GM21619 (cell line): Measurements from ENCODE around the gene TNNI3.
A peak's percentile ranks its signal among the peaks of the same experiment; 100 is the strongest.
"Not testable (repeated sequence)": the region's sequence is repeated elsewhere in the genome, so short reads cannot be mapped to it uniquely, and the experiment has no call there.

Experiments
- ATAC-seq: cut with Tn5 transposase; IDR thresholded peaks from one replicate; pipeline ENCODE4 v1.9.1; 2021; ENCODE audit not compliant: unreplicated experiment

Gene TNNI3

GRCh38 chr19:55157064-55157908, at the start of gene TNNI3:
TNNI3 (minus strand) TSS chr19:55157732; CDS start chr19:55157589, 143 bp downstream.
- no peak for ATAC-seq

GRCh38 chr19:55206664-55207500, 49.4 kb upstream of the TNNI3 start:
- no peak for ATAC-seq

DNA sequence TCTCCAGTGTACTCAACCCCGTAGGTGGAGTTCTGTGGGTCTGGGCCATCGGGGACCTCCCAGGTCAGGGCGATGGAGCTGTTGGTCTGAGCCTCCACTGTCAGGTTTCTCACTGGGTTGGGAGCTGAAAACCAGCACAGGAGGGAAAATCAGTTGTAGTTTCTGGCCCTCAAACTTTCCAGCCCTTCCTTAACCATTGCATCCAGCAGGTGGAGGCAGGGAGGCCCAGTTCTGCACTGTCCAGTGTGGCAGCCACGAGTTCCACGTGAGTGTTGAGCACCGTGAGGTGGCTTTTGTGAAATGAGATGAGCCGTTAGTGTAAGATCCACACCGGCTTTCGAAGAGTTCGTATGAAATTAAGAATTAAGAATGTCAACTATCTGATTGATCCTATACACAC, 44.7 kb upstream of the TNNI3 start:
- not testable (repeated sequence) for ATAC-seq

- no peak for ATAC-seq
Measured at GRCh38 chr19:55199620-55200204, 42.2 kb upstream of the TNNI3 start.

DNA sequence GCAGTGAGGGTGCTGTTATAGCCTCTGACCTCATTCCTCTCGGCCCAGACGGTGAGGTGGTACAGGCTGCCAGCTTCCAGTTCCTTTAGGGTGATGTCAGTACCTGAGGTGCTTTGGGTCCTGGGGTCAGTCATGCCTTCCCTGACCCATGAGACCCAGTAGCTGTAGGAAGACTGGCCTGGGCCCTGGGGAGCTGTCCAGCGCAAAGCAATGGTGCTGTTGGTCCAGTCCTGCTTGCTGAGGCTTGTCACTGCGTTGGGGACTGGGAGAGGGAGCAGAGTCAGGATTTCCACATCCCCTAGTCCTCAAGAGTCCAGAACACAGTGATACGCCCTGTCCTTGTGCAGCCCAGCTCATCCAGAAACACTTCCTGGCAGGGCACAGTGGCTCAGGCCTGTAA, 41.1 kb upstream of the TNNI3 start:
- ATAC-seq = no peak

DNA sequence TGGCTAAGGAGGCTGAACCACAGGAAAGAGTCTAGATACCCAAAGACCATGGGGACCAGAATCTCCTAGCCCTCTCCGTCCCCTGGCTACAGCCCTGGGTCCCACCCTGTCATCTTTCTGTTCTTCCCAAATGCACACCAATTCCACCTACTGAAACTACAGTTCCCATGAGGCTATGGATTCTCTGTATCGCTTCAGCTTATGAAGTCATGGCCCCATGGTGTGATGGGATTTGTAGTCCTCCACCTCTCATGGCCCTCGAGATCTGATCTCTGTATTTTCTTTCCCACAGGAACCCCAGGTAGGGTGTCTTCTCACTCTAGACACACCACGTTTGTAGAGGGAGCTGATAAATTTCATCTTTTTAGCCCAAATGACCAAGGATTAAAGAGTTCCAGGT, 40.0 kb upstream of the TNNI3 start:
- no peak for ATAC-seq

DNA sequence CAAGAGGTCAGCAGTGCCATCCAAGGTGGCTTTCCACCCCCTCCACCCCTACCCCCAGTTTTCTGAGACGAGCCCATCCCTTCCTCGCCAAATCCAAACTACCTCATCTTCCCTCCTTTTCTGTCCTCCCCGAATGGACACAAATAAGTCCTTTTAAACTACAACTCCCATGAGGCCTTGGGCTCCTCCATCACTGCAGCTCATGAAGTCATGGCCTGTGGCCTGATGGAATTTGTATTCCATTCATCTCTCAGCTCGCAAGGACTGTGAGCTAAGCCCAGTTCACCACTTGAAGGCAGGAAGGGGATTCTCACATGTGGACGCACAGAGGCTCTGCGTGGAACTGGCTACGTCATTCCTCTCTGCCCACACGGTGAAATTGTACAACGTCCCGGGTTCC, 39.3 kb upstream of the TNNI3 start:
- ATAC-seq = no peak

DNA sequence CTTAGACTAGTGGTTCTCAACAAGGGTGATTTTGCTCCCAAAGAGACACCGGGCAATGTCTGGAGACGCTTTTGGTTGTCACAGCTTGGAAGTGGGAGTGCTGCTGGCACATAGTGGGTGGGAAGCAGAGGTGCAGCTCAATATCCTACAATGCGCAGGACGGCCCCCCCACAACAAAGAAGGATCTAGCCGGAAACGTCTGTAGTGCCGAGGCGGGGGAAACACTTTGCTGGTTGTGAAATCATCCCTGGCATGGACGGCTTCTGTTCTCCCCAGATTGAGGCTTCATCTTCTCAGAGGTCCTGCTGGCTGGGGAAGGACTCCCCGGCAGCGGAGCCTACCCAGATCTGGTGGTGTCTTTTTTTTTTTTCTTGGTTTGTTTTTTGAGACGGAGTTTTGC, 35.9 kb upstream of the TNNI3 start:
- ATAC-seq = no peak

DNA sequence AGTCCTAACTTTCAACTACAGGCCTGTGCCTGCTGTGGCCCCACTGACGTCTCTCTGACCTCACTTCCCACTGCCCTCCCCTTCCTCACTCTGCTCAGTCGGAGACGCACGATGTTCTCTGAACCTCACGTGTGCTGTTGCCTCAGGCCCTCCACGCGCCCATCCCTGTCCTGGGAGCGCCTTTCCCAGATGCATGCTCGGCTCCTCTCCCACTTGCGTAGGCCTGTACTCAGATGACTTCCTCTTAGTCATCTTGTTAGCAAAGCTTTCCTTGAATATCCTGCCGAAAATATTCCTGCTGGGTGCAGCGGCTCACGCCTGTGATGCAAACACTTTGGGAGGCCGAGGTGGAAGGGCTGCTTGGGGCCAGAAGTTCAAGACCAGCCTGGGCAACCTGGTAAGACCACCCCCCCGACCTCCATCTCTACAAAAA, 31.9 kb upstream of the TNNI3 start:
- no peak for ATAC-seq

DNA sequence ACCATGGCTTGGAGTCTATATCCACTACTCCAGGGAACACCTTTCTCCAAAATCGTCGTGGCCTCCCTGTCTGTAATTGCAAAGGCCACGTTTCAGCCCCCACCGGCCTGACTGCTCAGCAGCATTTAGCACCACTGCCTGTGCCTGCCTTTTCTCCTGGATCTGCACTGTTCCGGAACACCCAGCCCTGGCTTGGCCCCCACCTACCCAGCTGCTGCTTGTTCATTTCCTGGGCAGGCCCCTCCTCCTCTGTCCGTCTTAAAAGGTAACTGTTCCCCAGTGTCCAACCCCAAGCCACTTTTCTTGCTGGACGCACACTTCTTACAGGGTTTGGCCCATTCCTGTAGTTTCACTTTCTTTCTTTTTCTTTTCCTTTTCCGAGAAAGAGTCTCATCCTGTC, 31.1 kb upstream of the TNNI3 start:
- no peak for ATAC-seq

GRCh38 chr19:55186080-55186479, 28.5 kb upstream of the TNNI3 start:
- no peak for ATAC-seq

GRCh38 chr19:55181740-55182139, 24.2 kb upstream of the TNNI3 start:
- no peak for ATAC-seq

GRCh38 chr19:55179606-55180484, 22.3 kb upstream of the TNNI3 start, which contains the start of gene SYT5:
SYT5 (minus strand) TSS chr19:55180289; CDS start chr19:55179041, 1,248 bp downstream.
- peak; percentile 12 for ATAC-seq

DNA sequence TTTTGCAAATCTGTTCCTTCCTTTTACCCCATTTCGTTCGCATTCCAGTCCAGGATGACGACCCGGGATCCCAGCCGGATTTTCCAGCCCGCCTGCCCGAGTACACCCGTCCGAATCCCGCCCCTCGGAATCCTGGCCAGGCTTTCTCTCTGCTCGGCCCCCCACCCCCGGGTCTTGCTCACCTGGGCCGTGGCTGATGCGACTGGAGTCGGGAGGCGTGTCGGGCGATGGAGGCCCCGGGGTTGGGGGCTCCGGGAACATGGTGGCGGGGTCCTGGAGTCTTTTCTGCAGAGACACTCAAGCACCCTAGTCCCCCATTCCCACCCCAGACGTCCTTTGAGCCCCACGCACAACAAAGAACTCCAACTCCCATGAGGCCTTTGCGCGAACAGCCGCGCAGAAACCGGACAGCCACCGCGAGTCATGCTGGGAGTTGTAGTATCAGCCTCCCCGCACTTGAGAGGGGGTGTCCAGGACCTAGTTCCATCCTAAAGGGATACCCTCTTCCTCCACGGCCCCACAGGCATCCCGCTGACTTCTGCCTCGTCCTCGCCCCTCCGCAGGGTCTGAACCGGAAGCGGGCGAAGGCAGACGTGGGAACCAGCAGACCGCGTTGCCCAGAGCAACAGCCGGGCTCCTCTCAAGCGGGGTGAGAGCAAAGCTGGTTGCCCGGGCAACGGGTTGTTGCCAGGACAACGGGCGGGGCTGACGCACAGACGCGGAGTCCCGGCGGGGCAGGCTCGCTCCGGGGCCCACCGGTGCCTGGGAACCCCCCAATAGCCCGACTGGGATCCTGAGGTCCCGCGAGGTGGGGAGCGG, 21.5 kb upstream of the TNNI3 start:
- peak; percentile 69 for ATAC-seq

DNA sequence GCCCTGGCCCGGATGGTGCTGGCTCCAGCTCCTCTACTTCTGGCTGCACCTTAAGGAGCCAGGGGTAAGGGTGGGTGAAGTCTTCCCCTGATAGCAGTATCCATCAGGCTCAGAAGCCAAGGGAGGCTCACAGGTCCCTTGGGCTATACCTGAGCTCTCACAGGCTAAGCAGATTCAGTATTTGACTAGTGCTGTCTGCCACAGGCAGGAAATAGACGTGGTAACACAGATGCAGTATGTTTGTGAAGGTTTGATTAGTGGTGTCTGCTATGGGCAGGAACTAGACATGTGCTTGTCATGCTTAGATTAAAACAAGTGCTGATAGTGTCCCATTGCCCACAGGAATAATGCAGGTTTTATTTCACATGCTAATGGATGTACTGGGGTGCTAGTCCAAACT, 18.5 kb upstream of the TNNI3 start:
- no peak for ATAC-seq

GRCh38 chr19:55175117-55175867, 17.8 kb upstream of the TNNI3 start:
- ATAC-seq = no peak

DNA sequence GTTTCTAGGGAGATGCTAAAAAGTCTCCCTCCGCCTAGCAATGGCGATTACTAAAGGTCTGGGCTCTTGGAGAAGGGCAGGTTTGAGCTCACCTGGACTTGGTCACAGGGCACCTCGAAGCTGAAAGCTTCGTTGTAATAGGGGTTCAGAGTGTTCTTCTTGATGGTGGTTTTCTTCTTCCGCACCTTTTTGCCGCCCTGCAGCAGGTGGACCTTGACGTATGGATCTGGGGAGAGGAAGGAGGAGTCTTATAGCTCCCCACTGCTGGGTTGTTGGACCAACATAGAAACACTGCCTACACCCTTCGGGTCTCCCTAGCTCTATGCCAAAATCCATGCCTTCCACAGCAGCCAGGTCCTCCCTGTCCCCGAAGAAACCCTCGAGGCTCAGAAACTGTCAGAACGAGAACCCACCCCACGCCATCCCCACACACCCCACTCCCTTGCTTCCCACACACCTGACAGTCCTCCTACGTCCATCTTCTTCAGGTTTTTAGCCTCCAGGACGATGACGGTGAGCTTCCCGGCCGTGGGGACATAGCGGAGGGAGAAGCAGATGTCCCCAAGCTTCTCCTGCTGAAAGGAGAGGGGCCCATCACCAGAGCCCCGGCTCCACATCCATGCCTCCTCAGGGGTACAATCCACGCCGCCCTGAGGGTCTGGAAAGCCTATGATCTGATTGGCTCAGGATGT, 17.0 kb upstream of the TNNI3 start:
- ATAC-seq = no peak

DNA sequence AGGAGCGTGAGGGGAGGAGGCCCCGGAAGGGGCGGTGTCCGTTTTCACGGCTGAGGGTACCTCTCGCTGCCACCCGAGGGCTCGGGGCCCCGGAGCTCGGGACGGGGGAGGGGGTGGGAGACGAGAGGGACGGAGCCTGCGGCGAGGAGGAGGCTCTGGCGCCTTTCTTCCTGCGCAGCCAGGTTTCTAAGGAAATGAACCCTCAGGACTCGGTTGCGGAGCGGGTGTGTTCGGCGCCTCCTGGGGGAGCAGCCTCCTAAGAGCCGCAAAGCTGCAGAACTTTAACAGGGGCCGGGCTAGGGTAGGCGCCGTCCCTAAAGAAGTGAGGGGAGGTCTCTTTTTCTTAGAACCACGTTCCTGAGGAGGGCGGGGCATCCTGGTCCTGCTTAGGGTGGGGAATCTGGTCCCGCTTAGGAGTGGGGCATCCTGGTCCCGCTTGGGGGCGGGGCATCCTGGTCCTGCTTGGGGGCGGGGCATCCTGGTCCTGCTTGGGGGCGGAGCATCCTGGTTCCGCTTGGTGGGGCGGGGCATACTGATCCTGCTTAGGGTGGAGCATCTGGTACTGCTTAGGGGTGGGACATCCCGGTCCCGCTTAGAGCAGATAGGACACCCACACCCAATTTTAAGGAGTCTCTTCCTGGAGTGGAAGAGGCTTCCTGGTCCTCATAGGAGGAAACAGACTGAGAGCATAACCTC, 16.3 kb upstream of the TNNI3 start:
- no peak for ATAC-seq
